SU-DHL-6 (cell line): ENCODE results near the gene CABLES2.

Experiments used
- CTCF ChIP-seq: fragments of 200-600 bp; sonication (generic); IDR thresholded peaks from one replicate; pipeline ENCODE4 v1.5.1; 2017; ENCODE audit warnings: antibody characterized with exemption, mild to moderate bottlenecking, low read length, moderate library complexity; ENCODE audit not compliant: insufficient read depth, poor library complexity, severe bottlenecking
- EZH2phosphoT487 ChIP-seq: fragments of 200-600 bp; sonication (generic), shearing (Covaris generic); conservative IDR thresholded peaks from 2 replicates; pipeline ENCODE4 v1.6.1; 2018; ENCODE audit warnings: mild to moderate bottlenecking, antibody characterized with exemption, low read length, moderate library complexity, mixed read lengths

- no peak for TF ChIP-seq CTCF
- TF ChIP-seq EZH2phosphoT487 = no peak
These were observed 25.8 kb downstream of the CABLES2 start for GRCh38 chr20:62381202-62381797.
